IPS-18c (cell line): ENCODE data around the gene TIMP2.
"Not testable (repeated sequence)": the region's sequence is repeated elsewhere in the genome, so short reads cannot be mapped to it uniquely, and the experiment has no call there.

Experiments used
- H3K4me3 ChIP-seq: 2 replicates; pipeline ENCODE4 v1.7.0; 2013; ENCODE audit warnings: low read depth, mild to moderate bottlenecking, low read length, moderate library complexity; ENCODE audit not compliant: insufficient read depth
- H3K9me3 ChIP-seq: one replicate; pipeline ENCODE4 v1.6.1; 2013; ENCODE audit warnings: mild to moderate bottlenecking, low read length, moderate library complexity; ENCODE audit not compliant: control insufficient read depth, insufficient read depth

Gene TIMP2

DNA sequence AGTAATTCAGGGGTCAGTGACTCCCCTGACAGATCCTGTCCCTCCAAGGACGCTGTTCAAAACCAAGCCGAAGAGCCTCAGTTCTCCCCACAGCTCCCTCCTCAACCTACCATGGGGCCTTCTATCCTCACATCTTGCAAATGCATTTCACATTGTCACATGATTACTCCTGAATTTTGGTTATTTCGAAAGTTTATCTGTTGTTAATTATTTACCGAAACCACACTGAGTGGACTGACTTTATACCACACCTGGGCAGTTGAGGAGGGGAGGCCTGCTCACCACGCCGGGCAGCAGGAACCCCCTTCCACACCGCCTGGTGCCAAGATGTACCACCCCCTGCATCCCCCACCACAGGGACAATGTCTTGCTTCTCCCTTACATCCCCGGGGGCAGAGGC lies 4.7 kb downstream of the TIMP2 start:
- Histone ChIP-seq H3K9me3 (no peaks in the 10 kb centered on the region), H3K4me3 (no peak overlapping the region)

- Histone ChIP-seq H3K4me3 (no peak overlapping the region), H3K9me3 (no peaks in the 10 kb centered on the region)
These were observed 5.2 kb downstream of the TIMP2 start for GRCh38 chr17:78919861-78920450.

GRCh38 chr17:78918979-78919378 lies 6.2 kb downstream of the TIMP2 start:
- H3K9me3 ChIP-seq, result no peaks in the 10 kb centered on the region
- no peak overlapping the region for H3K4me3 ChIP-seq

GRCh38 chr17:78917451-78918275 lies 7.5 kb downstream of the TIMP2 start:
- H3K4me3 ChIP-seq, result no peak overlapping the region

GRCh38 chr17:78915872-78916632 lies 9.1 kb downstream of the TIMP2 start:
- H3K9me3 ChIP-seq, result no peaks in the 10 kb centered on the region

More at GRCh38 chr17:78917451-78918275, 7.5 kb downstream of the TIMP2 start:
- no peaks in the 10 kb centered on the region for H3K9me3 ChIP-seq

DNA sequence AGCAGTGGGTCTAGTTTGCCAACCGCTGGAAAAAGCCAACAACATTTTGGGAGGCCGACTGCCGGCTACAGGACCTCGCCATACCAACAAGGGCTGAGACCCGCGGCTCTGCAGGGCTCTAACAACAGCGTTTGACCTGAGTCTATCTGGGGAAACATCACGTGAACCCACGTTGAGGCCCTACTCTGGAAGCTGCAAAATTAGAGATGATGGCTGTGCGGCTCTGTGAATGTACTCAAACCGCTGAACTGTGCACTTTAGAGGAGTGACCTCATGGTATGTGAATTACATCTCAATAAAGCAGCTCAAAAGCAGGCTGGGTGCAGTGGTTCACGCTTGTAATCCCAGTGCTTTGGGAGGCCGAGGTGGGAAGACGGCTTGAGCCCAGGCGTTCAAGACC lies 12.1 kb downstream of the TIMP2 start:
- H3K9me3 ChIP-seq, result no peaks in the 10 kb centered on the region
- H3K4me3 ChIP-seq, result no peak overlapping the region

More at GRCh38 chr17:78915872-78916632, 9.1 kb downstream of the TIMP2 start:
- H3K4me3 ChIP-seq, result no peak overlapping the region

DNA sequence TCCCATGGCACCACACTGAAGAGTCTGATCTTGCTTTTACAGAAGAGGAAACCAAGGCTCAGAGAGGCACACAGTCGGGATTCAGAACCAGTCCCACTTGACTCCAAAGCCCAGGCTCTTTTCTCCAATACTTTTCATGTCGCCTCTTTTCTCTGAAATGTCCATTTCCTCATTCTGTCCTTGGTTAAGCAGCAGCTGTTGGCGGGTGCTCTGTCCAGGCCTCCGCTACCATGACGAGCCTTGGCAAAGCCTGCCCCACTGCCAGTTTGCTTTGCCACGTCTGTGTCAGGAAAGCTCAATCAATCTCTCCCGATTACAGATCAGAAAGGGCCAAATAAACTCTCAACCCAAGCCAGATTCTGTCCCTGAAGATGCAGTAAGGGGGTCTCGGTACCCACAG lies 13.1 kb downstream of the TIMP2 start:
- Histone ChIP-seq H3K4me3 (no peak overlapping the region), H3K9me3 (no peaks in the 10 kb centered on the region)

- H3K9me3 ChIP-seq, H3K4me3 ChIP-seq: not testable (repeated sequence)
These were observed 13.6 kb downstream of the TIMP2 start for GRCh38 chr17:78911543-78911942.

GRCh38 chr17:78910497-78911284 lies 14.5 kb downstream of the TIMP2 start:
- no peaks in the 10 kb centered on the region for H3K9me3 ChIP-seq
- no peak overlapping the region for H3K4me3 ChIP-seq

DNA sequence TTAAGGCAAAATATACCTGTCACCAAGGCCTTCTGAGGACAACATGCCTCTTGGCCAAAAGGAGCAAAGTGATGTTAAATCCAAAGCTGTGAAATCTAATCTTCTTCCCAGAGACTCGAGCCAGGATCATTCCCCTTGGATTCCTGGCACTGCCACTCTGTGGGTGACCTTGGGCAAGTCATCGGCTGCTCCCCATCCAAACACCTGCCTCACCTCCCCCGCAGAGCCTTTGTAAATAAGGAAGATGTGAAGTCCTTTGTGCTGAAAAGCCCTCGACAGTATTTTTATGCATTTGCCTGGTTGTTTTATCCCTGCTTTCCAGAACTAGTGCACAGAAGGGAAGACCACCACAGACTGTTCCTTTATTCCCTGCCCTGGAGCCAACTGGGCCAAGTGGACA lies 16.8 kb downstream of the TIMP2 start:
- Histone ChIP-seq H3K4me3 (no peak overlapping the region), H3K9me3 (no peaks in the 10 kb centered on the region)

- no peaks in the 10 kb centered on the region for H3K9me3 ChIP-seq
These were observed 19.6 kb downstream of the TIMP2 start for GRCh38 chr17:78905541-78905940.

DNA sequence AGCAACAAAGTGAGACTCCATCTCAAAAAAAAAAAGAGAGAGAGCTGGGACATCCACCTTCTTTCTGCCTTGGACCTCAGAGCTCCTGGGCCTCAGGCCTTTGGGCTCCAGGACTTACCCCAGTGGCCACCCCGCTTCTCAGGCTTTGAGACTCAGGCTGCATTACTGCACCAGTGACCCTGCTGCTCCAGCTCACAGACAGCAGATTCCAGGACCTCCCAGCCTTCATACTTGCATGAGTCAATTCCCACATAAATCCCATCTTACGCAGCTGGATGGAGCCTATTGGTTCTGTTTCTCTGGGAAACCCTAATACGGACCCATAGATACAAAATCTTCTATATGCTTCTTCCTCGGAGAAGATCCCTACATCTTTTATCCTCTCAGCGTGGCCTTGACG lies 20.1 kb downstream of the TIMP2 start:
- no peak overlapping the region for H3K4me3 ChIP-seq
- H3K9me3 ChIP-seq, result no peaks in the 10 kb centered on the region

More at GRCh38 chr17:78905541-78905940, 19.6 kb downstream of the TIMP2 start:
- no peak overlapping the region for H3K4me3 ChIP-seq

- Histone ChIP-seq H3K4me3 (no peak overlapping the region), H3K9me3 (no peaks in the 10 kb centered on the region)
These were observed 20.8 kb downstream of the TIMP2 start for GRCh38 chr17:78904371-78904770.

DNA sequence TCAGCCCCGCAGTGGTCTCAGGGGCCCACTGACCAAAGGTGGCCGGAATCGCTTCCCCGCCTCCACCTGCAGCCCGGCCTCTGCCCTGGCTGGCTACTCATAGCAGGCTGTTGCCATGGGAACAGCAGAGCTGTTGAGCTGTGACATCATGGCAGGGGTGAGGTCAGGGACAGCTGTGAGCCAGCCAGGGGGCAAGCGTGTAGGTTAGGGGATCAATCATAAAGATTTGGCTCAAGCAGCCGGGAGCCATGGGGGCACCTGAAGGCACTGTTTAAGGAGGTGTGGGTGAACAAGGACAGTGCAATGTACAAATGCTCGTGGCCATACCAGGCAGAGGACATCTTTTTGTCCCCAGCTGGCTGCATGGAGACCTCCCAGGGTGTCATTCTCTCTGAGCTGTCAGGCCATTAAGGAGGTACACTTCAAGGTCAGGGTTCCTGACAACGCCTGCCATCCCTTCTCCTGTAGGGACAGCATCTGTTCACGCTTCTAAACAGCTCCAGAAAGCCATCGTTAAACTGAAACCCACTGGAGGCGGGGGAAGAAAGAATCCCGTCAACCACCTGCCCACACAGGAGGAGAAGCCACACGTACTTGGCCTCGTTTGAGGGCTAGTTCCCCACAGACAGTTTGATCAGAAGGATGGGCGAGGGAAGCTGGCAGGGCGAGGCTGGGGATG lies 21.9 kb downstream of the TIMP2 start, which contains the start of gene CEP295NL:
CEP295NL (minus strand) TSS at position 101 of the 679 bp plus-strand sequence. CDS start 1,373 bp downstream, outside the sequence.
- Histone ChIP-seq H3K4me3 (no peak within 1 kb of the TSS), H3K9me3 (no peaks in the 10 kb centered on the region)

- H3K9me3 ChIP-seq, H3K4me3 ChIP-seq: not testable (repeated sequence)
These were observed 23.0 kb downstream of the TIMP2 start for GRCh38 chr17:78902231-78902630.

DNA sequence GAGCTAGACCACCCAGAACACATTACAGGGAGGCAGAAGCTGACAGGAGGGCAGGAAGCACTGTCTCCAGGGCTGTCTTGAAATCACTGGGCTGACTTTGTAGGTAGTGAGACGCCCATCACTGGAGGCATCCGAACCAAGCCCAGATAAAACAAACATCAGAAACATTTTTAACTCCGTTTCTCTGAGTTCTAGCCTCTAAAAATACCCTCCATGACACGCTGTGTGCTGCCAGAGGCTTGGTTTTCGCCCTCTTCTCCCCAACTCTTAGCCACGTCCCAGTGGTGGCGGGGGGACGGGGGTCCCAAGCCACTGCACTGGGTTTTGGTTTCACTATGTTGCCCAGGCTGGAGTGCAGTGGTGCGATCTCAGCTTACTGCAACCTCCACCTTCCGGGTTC lies 23.4 kb downstream of the TIMP2 start:
- Histone ChIP-seq H3K9me3 (no peaks in the 10 kb centered on the region), H3K4me3 (no peak overlapping the region)

DNA sequence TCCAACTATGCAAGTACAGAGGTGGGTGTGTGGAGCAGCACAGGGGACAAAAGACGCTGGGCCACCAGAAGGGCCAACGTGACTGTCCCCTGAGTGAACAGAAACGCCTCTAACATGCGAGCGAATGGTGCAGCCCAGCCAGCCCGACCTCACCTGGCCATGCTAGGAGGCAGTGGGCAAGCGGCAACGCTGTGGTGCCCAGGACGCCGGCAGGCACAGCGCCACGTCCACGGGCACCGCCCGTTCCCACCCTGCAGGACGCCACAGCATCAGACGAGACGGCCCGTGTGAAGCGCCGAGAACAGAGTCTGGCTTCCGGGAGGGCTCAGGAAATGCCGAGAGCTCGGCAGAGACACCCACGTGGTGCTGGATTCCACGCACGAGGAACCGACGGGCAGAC lies 24.4 kb downstream of the TIMP2 start:
- Histone ChIP-seq H3K9me3 (no peaks in the 10 kb centered on the region), H3K4me3 (no peak overlapping the region)
